ENCODE measurements around the gene CAMKK2.

The CAMKK2 gene

GRCh38 chr12:121285856-121286255, 10.7 kb downstream of the CAMKK2 start:
- Histone ChIP-seq H3K79me1 (replicated peaks; ENCODE audit: low read length, poor library complexity, severe bottlenecking) (peaks cover 27% of the 10 kb centered on the region), H3K4ac (ENCODE audit: low read depth in 1 of 2, low read length in 2 of 2) (no peak overlapping the region), H3K14ac (ENCODE audit: low read length in 2 of 2) (no peak overlapping the region), H2BK5ac (ENCODE audit: low read depth, low read length, poor library complexity, severe bottlenecking) (no peak overlapping the region), H3K9ac (ENCODE audit: low read length) (no peak overlapping the region), H2BK15ac (ENCODE audit: low read depth, poor library complexity, severe bottlenecking) (no peak overlapping the region), H3K27me3 (ENCODE audit: control insufficient read depth in 1 of 2, insufficient read depth in 1 of 2, low read length in 2 of 2) (no peaks in the 10 kb centered on the region), H2AFZ (ENCODE audit: low read depth, low read length) (no peak overlapping the region), H3K18ac (ENCODE audit: low read depth in 1 of 2, low read length in 2 of 2) (no peak overlapping the region), H2BK12ac (ENCODE audit: low read length in 2 of 2) (no peak overlapping the region), H2AK5ac (ENCODE audit: low read length, severe bottlenecking) (no peak overlapping the region), H4K8ac (ENCODE audit: low read length) (no peak overlapping the region), H3K27ac (ENCODE audit: low read length, poor library complexity, severe bottlenecking) (no peak overlapping the region), H4K91ac (ENCODE audit: low read length) (no peak overlapping the region), H2BK120ac (ENCODE audit: low read depth, low read length) (no peak overlapping the region), H3K4me3 (ENCODE audit: insufficient read depth in 1 of 2, low read depth in 1 of 2, low read length in 2 of 2) (no peak overlapping the region), H3K4me1 (ENCODE audit: control insufficient read depth, insufficient read depth, low read depth, low read length) (peaks cover 12% of the 10 kb centered on the region), H3K4me2 (ENCODE audit: low read length, poor library complexity, severe bottlenecking) (no peak overlapping the region), H3K36me3 (ENCODE audit: control insufficient read depth in 1 of 2, insufficient read depth in 2 of 2, low read depth in 1 of 2, low read length in 2 of 2) (peaks cover 6 to 13% of the 10 kb centered on the region in 2 experiments), H3K23ac (ENCODE audit: low read length in 2 of 2) (no peak overlapping the region), H3K9me3 (ENCODE audit: control insufficient read depth, low read length) (no peaks in the 10 kb centered on the region)
- no peak for DNase-seq
- WGBS: 91% methylated on average over 1 of the region's 1 CpG

- Histone ChIP-seq H3K36me3 (ENCODE audit: control insufficient read depth in 1 of 2, insufficient read depth in 2 of 2, low read depth in 1 of 2, low read length in 2 of 2) (peaks cover 0 to 13% of the 10 kb centered on the region in 2 experiments), H3K18ac (ENCODE audit: low read depth in 1 of 2, low read length in 2 of 2) (peak overlapping the region in 1 of 2 experiments; percentile 40), H3K23ac (ENCODE audit: low read length in 2 of 2) (no peak overlapping the region), H3K14ac (ENCODE audit: low read length in 2 of 2) (no peak overlapping the region), H2BK120ac (ENCODE audit: low read depth, low read length) (no peak overlapping the region), H3K4me3 (ENCODE audit: insufficient read depth in 1 of 2, low read depth in 1 of 2, low read length in 2 of 2) (no peak overlapping the region), H2BK5ac (ENCODE audit: low read depth, low read length, poor library complexity, severe bottlenecking) (no peak overlapping the region), H2AK5ac (ENCODE audit: low read length, severe bottlenecking) (no peak overlapping the region), H3K79me1 (replicated peaks; ENCODE audit: low read length, poor library complexity, severe bottlenecking) (peaks cover 24% of the 10 kb centered on the region), H3K27ac (ENCODE audit: low read length, poor library complexity, severe bottlenecking) (no peak overlapping the region), H2AFZ (ENCODE audit: low read depth, low read length) (no peak overlapping the region), H2BK12ac (ENCODE audit: low read length in 2 of 2) (no peak overlapping the region), H3K27me3 (ENCODE audit: control insufficient read depth in 1 of 2, insufficient read depth in 1 of 2, low read length in 2 of 2) (no peaks in the 10 kb centered on the region), H3K4ac (ENCODE audit: low read depth in 1 of 2, low read length in 2 of 2) (no peak overlapping the region), H3K4me1 (ENCODE audit: control insufficient read depth, insufficient read depth, low read depth, low read length) (peaks cover 12% of the 10 kb centered on the region), H4K8ac (ENCODE audit: low read length) (no peak overlapping the region), H4K91ac (ENCODE audit: low read length) (no peak overlapping the region), H3K9me3 (ENCODE audit: control insufficient read depth, low read length) (no peaks in the 10 kb centered on the region), H3K9ac (ENCODE audit: low read length) (no peak overlapping the region), H2BK15ac (ENCODE audit: low read depth, poor library complexity, severe bottlenecking) (no peak overlapping the region), H3K4me2 (ENCODE audit: low read length, poor library complexity, severe bottlenecking) (no peak overlapping the region)
- 65% methylated on average over 14 of the region's 14 CpGs for WGBS
- peak; percentile 76 for DNase-seq
These were observed 11.7 kb downstream of the CAMKK2 start for GRCh38 chr12:121284551-121285390.

GRCh38 chr12:121283841-121284240, 12.7 kb downstream of the CAMKK2 start:
- no peaks in the 10 kb centered on the region for H3K27me3 ChIP-seq (ENCODE audit: control insufficient read depth in 1 of 2, insufficient read depth in 1 of 2, low read length in 2 of 2)
- H3K79me1 ChIP-seq (replicated peaks; ENCODE audit: low read length, poor library complexity, severe bottlenecking): peaks cover 26% of the 10 kb centered on the region
- peaks cover 12% of the 10 kb centered on the region for H3K4me1 ChIP-seq (ENCODE audit: control insufficient read depth, insufficient read depth, low read depth, low read length)
- H3K4ac ChIP-seq (ENCODE audit: low read depth in 1 of 2, low read length in 2 of 2): no peak overlapping the region
- H3K9ac ChIP-seq (ENCODE audit: low read length): no peak overlapping the region
- no peak overlapping the region for H3K18ac ChIP-seq (ENCODE audit: low read depth in 1 of 2, low read length in 2 of 2)
- H2BK15ac ChIP-seq (ENCODE audit: low read depth, poor library complexity, severe bottlenecking): no peak overlapping the region
- H2AFZ ChIP-seq (ENCODE audit: low read depth, low read length): no peak overlapping the region
- H2AK5ac ChIP-seq (ENCODE audit: low read length, severe bottlenecking): no peak overlapping the region
- H2BK5ac ChIP-seq (ENCODE audit: low read depth, low read length, poor library complexity, severe bottlenecking): no peak overlapping the region
- H4K8ac ChIP-seq (ENCODE audit: low read length): no peak overlapping the region
- no peak overlapping the region for H4K91ac ChIP-seq (ENCODE audit: low read length)
- no peak overlapping the region for H3K4me2 ChIP-seq (ENCODE audit: low read length, poor library complexity, severe bottlenecking)
- H3K9me3 ChIP-seq (ENCODE audit: control insufficient read depth, low read length): no peaks in the 10 kb centered on the region
- H3K14ac ChIP-seq (ENCODE audit: low read length in 2 of 2): no peak overlapping the region
- H3K23ac ChIP-seq (ENCODE audit: low read length in 2 of 2): no peak overlapping the region
- no peak for DNase-seq
- H2BK120ac ChIP-seq (ENCODE audit: low read depth, low read length): no peak overlapping the region
- no peak overlapping the region for H3K27ac ChIP-seq (ENCODE audit: low read length, poor library complexity, severe bottlenecking)
- no peak overlapping the region for H2BK12ac ChIP-seq (ENCODE audit: low read length in 2 of 2)
- 100% methylated on average over 6 of the region's 6 CpGs for WGBS
- peaks cover 0 to 16% of the 10 kb centered on the region in 2 experiments for H3K36me3 ChIP-seq (ENCODE audit: control insufficient read depth in 1 of 2, insufficient read depth in 2 of 2, low read depth in 1 of 2, low read length in 2 of 2)
- H3K4me3 ChIP-seq (ENCODE audit: insufficient read depth in 1 of 2, low read depth in 1 of 2, low read length in 2 of 2): no peak overlapping the region

DNA sequence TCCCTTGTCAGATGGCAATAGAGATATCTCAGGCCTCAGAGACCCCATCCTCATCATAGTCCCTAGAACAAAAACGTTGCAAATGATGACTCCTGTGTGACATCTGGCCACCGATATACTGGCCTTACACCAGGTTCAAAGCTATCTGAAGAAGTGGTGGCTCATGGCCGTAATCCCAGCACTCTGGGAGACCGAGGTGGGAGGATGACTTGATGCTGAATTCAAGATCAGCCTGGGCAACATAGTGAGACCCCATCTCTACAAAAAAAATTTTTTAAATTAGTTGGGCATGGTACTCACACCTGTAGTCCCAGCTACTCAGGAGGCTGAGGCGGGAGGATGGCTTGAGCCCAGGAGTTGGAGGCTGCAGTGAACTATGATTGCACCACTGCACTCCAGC, 13.1 kb downstream of the CAMKK2 start:
- H3K4ac ChIP-seq (ENCODE audit: low read depth in 1 of 2, low read length in 2 of 2): no peak overlapping the region
- H2AFZ ChIP-seq (ENCODE audit: low read depth, low read length): no peak overlapping the region
- H3K23ac ChIP-seq (ENCODE audit: low read length in 2 of 2): no peak overlapping the region
- H3K4me3 ChIP-seq (ENCODE audit: insufficient read depth in 1 of 2, low read depth in 1 of 2, low read length in 2 of 2): no peak overlapping the region
- H4K91ac ChIP-seq (ENCODE audit: low read length): no peak overlapping the region
- WGBS: 88% methylated on average over 5 of the region's 5 CpGs
- no peak overlapping the region for H3K4me2 ChIP-seq (ENCODE audit: low read length, poor library complexity, severe bottlenecking)
- peaks cover 11% of the 10 kb centered on the region for H3K4me1 ChIP-seq (ENCODE audit: control insufficient read depth, insufficient read depth, low read depth, low read length)
- no peak overlapping the region for H2BK120ac ChIP-seq (ENCODE audit: low read depth, low read length)
- peaks cover 0 to 19% of the 10 kb centered on the region in 2 experiments for H3K36me3 ChIP-seq (ENCODE audit: control insufficient read depth in 1 of 2, insufficient read depth in 2 of 2, low read depth in 1 of 2, low read length in 2 of 2)
- H3K27me3 ChIP-seq (ENCODE audit: control insufficient read depth in 1 of 2, insufficient read depth in 1 of 2, low read length in 2 of 2): no peaks in the 10 kb centered on the region
- H3K27ac ChIP-seq (ENCODE audit: low read length, poor library complexity, severe bottlenecking): no peak overlapping the region
- no peak overlapping the region for H4K8ac ChIP-seq (ENCODE audit: low read length)
- no peak overlapping the region for H3K9ac ChIP-seq (ENCODE audit: low read length)
- peaks cover 24% of the 10 kb centered on the region for H3K79me1 ChIP-seq (replicated peaks; ENCODE audit: low read length, poor library complexity, severe bottlenecking)
- no peak overlapping the region for H3K14ac ChIP-seq (ENCODE audit: low read length in 2 of 2)
- H3K18ac ChIP-seq (ENCODE audit: low read depth in 1 of 2, low read length in 2 of 2): no peak overlapping the region
- H2BK12ac ChIP-seq (ENCODE audit: low read length in 2 of 2): no peak overlapping the region
- H2BK15ac ChIP-seq (ENCODE audit: low read depth, poor library complexity, severe bottlenecking): no peak overlapping the region
- no peaks in the 10 kb centered on the region for H3K9me3 ChIP-seq (ENCODE audit: control insufficient read depth, low read length)
- no peak overlapping the region for H2AK5ac ChIP-seq (ENCODE audit: low read length, severe bottlenecking)
- no peak overlapping the region for H2BK5ac ChIP-seq (ENCODE audit: low read depth, low read length, poor library complexity, severe bottlenecking)
- no peak for DNase-seq

All from mesenchymal stem cell (in vitro differentiated cells and primary cell).